DMS114 treated with DMSO at 0.1 percent for 48 hours (cell line): ENCODE results near the gene CLDN12.

Experiments used
- DNase-seq: peaks from one replicate; lab custom pipeline; 2025; ENCODE audit not compliant: unreplicated experiment; lab: John Stamatoyannopoulos, UW

Gene CLDN12

DNA sequence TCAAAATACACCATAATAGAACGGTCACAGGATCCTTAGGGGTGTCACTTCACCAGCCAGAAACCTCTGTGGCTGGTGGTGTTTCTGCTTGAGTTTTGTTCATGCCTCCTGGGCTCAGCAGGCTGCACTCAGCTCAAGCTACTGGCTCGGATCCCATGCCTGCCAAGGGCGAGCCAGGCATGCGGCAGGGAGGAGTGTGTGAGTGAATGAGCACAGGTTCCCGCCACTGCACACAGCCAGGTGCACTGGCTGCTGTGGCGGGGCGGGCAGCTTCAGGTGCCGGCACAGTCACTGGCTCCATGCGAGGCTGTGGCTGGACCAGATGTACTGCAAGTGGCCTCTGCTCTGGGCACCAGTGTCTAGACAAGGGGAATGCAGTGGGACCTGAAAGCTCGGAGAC lies 29.5 kb downstream of the CLDN12 start:
- DNase-seq = no peak

DNA sequence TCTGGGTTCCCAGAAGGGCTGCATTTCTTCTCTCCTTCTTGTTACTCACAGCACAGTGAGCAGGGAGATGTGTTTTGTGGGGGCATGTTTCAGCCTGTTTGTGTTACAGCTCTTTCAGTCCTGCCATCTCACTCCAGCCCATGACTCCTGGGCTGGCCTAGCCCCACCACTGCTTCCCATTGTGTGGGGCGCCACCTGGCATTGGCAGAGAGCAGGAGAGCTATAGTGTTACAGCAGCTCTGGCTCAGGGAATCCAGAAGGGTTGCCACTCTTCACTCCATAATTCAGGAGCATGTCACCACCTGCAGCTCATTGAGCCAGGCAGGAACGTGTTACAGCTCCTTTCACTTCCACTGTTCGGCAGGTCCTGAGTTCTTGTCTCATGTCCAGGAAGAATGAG lies 30.0 kb downstream of the CLDN12 start:
- DNase-seq = no peak

GRCh38 chr7:90445633-90446032 lies 42.4 kb downstream of the CLDN12 start:
- DNase-seq = no peak

DNA sequence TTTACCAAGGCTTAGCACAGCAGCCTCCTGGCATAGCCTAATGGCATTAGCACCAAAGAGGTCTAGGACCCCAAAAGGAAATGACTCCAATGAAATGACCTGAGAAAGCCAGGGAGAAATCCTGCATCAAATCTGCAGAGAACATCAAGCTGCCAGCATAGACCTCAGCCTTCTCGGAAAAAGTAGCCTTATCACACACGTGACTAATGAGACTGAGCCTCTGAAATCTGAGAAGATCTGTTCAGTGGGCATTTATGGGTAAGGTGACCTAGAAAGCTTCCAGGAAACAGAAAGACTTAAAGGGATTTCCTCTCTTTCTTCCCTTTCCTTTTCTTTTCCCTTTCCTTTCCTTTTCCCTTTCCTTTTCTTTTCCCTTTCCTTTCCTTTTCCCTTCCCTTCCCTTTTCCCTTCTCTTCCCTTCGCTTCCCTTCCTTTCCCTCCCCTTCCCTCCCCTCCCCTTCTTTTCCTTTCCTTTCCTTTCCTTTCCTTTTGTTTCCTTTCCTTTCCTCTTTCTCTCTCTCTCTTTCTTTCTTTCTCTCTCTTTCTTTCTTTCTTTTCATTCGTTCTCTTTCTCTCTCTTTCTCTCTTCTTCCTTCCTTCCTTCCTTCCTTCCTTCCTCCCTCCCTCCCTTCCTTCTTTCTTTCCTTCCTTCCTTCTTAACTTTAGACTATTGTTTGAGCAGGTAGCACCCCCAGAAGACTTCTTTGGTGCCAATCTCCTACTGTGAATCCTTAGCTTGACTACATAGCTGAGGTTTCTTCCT lies 43.1 kb downstream of the CLDN12 start:
- DNase-seq = no peak

DNA sequence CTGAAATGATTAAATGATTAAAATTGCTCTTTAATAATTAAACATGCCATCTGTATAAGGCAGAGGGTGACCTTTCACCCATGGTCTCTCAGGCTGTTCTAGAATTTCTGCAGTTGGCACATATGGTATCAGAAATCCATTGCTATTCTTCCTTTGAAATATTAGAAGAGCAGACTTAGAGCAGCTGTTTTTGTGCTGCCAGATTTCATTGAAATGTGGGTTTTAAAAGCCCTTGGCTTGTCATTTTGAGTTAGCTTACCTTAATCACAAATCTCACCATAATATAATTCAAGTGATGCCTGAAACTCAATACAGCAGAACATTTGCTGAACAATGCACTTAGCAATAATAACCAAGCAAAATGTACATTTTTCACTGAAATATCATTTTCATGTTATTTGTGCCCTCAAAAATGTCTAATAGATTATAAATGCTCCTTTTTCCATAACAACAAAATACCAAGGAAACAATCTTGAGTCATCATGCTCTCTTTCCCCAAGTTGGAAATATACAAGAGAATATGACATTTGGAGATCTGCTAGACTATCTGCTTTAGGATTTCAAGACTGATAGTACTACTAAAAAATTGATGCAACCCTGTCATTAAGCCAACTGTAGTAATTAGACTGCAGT lies 50.1 kb downstream of the CLDN12 start:
- DNase-seq = no peak

- DNase-seq = no peak
These were observed 50.7 kb downstream of the CLDN12 start for GRCh38 chr7:90453931-90454330.

GRCh38 chr7:90455163-90456030 lies 52.1 kb downstream of the CLDN12 start:
- peak; percentile 43 for DNase-seq

GRCh38 chr7:90458104-90458503 lies 54.8 kb downstream of the CLDN12 start:
- no peak for DNase-seq

DNA sequence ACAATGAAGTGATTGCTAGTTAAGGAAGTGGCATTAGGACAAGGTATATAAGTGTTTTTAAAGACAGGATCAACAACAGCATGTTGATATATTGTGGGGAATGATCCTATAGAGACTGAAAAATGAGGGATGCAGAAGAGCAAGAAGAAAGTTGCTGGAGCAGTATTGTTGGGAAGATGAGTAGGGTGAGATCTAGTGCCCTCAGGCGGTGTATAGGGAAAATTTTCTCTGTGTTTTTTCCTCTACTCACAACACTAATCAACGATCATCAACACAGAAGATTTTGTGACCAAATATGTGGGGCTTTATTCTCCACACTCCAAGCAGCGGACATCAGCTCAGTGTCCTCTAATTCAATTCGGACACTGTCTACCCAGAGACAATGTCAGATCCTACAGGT lies 56.6 kb downstream of the CLDN12 start:
- DNase-seq = peak; percentile 3

DNA sequence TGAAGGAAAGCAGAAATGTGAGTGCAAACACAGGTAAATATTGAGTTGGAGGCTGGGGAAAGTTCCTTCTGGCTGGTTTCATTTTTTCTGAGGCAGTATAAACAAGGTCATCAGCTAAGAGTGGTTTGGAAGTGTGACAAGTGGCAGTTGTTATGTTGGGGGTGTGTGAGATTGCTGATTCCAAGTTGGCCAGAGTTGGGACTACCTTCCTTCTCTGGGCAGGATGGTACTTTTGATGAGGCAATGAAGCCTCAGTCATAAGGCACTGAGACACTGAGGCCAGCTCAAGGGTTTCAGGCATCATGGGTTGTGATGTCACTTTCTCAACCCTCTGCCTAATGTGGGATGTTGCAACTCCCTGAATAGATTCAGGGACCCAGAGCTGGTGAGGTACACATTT lies 58.0 kb downstream of the CLDN12 start:
- no peak for DNase-seq

DNA sequence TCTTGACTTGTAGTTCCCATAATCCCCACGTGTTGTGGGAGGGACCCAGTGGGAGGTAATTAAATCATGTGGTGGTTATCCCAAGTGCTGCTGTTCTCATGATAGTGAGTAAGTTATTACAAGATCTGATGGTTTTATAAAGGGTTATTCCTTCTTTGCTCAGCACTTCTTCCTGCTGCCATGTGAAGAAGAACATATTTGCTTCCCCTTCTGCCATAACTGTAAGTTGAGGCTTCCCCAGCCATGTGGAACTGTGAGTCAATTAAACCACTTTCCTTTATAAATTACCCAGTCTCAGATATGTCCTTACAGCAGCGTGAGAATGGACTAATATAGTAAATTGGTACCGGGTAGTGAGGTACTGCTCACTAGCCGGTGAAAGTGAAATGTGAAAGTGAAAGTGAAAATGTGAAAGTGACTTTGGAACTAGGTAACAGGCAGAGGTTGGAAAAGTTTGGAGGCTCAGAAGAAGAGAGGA lies 59.9 kb downstream of the CLDN12 start:
- DNase-seq = peak; percentile 7
